Measurements from ENCODE around the gene ABHD8. TPM values are rescaled to one million over a fixed set of nuclear protein-coding genes. Genes with fewer than 3 reads are reported as not detected.

Gene ABHD8
- total and polyA plus RNA-seq, 2 donors (not counting 1 experiment from before 2014, with no cell fraction given), result 3.9 to 16.8 TPM

GRCh38 chr19:17336872-17337674 is 33.8 kb upstream of the ABHD8 start, which contains the start of gene GTPBP3:
GTPBP3 (plus strand) TSS chr19:17337553; CDS start chr19:17337612, 59 bp downstream.
- Histone ChIP-seq H3K9me3 (ENCODE audit: control insufficient read depth, insufficient read depth, low read depth, low read length) (no peaks in the 10 kb centered on the region), H2AFZ (ENCODE audit: low read length) (peak within 1 kb of the TSS; percentile 77), H3K27ac (ENCODE audit: insufficient read depth, low read length) (peak within 1 kb of the TSS; percentile 79), H3K4me1 (ENCODE audit: control insufficient read depth, extremely low read depth, insufficient read depth, low read length) (peaks cover 3% of the 10 kb centered on the region), H3K9ac (ENCODE audit: insufficient read depth, low read length) (peak within 1 kb of the TSS; percentile 57), H3K27me3 (ENCODE audit: control insufficient read depth, insufficient read depth, low read length) (no peaks in the 10 kb centered on the region), H4K20me1 (ENCODE audit: control insufficient read depth, extremely low read depth, insufficient read depth, low read length) (no peaks in the 10 kb centered on the region), H3K4me2 (ENCODE audit: extremely low read depth, insufficient read depth, low read length) (peak within 1 kb of the TSS; percentile 82), H3K4me3 (replicated peaks in 1 of 4; ENCODE audit: control extremely low read depth in 1 of 4, insufficient read depth in 1 of 4, low read depth in 3 of 4, low read length in 4 of 4) (peak within 1 kb of the TSS; percentile 82 to 98 (median 88)), H3K36me3 (ENCODE audit: control insufficient read depth, insufficient read depth, low read length) (peaks cover 3% of the 10 kb centered on the region), H3K79me2 (ENCODE audit: control insufficient read depth, insufficient read depth, low read length) (no peaks in the 10 kb centered on the region)
- TF ChIP-seq CTCF (conservative IDR thresholded peaks at IDR 0.05 in 1 of 2, IDR thresholded peaks at IDR 0.05 in 1 of 2; ENCODE audit: low read depth in 1 of 2, low read length in 2 of 2), result no peak
- peak; percentile 98 for DNase-seq (ENCODE audit: low read depth in 2 of 2)

GRCh38 chr19:17335575-17335974 is 32.4 kb upstream of the ABHD8 start:
- DNase-seq (ENCODE audit: low read depth in 2 of 2), result no peak
- TF ChIP-seq CTCF (conservative IDR thresholded peaks at IDR 0.05 in 1 of 2, IDR thresholded peaks at IDR 0.05 in 1 of 2; ENCODE audit: low read depth in 1 of 2, low read length in 2 of 2) (no peak), EZH2 (IDR thresholded peaks at IDR 0.05; ENCODE audit: low read length, missing control alignments) (no peak)
- Histone ChIP-seq H3K4me3 (replicated peaks in 1 of 4; ENCODE audit: control extremely low read depth in 1 of 4, insufficient read depth in 1 of 4, low read depth in 3 of 4, low read length in 4 of 4) (peak overlapping the region in 1 of 4 experiments; percentile 80), H3K27ac (ENCODE audit: insufficient read depth, low read length) (no peak overlapping the region), H3K79me2 (ENCODE audit: control insufficient read depth, insufficient read depth, low read length) (no peaks in the 10 kb centered on the region), H3K4me1 (ENCODE audit: control insufficient read depth, extremely low read depth, insufficient read depth, low read length) (peaks cover 3% of the 10 kb centered on the region), H3K36me3 (ENCODE audit: control insufficient read depth, insufficient read depth, low read length) (no peaks in the 10 kb centered on the region), H3K4me2 (ENCODE audit: extremely low read depth, insufficient read depth, low read length) (no peak overlapping the region), H3K9ac (ENCODE audit: insufficient read depth, low read length) (no peak overlapping the region), H3K27me3 (ENCODE audit: control insufficient read depth, insufficient read depth, low read length) (no peaks in the 10 kb centered on the region), H4K20me1 (ENCODE audit: control insufficient read depth, extremely low read depth, insufficient read depth, low read length) (no peaks in the 10 kb centered on the region), H2AFZ (ENCODE audit: low read length) (no peak overlapping the region), H3K9me3 (ENCODE audit: control insufficient read depth, insufficient read depth, low read depth, low read length) (no peaks in the 10 kb centered on the region)

GRCh38 chr19:17334414-17335409 is 31.5 kb upstream of the ABHD8 start, which contains the start of gene ANO8:
ANO8 (minus strand) TSS chr19:17334855; CDS start chr19:17334670, 185 bp downstream.
- H3K36me3 ChIP-seq (ENCODE audit: control insufficient read depth, insufficient read depth, low read length), result no peaks in the 10 kb centered on the region
- H2AFZ ChIP-seq (ENCODE audit: low read length), result peak within 1 kb of the TSS; percentile 81
- no peak for TF ChIP-seq CTCF (conservative IDR thresholded peaks at IDR 0.05 in 1 of 2, IDR thresholded peaks at IDR 0.05 in 1 of 2; ENCODE audit: low read depth in 1 of 2, low read length in 2 of 2)
- TF ChIP-seq EZH2 (IDR thresholded peaks at IDR 0.05; ENCODE audit: low read length, missing control alignments), result no peak
- H3K9ac ChIP-seq (ENCODE audit: insufficient read depth, low read length), result peak within 1 kb of the TSS; percentile 62
- peak within 1 kb of the TSS; percentile 45 for H3K27ac ChIP-seq (ENCODE audit: insufficient read depth, low read length)
- H3K4me3 ChIP-seq (replicated peaks in 1 of 4; ENCODE audit: control extremely low read depth in 1 of 4, insufficient read depth in 1 of 4, low read depth in 3 of 4, low read length in 4 of 4), result peak within 1 kb of the TSS; percentile 52 to 80 (median 60)
- H3K4me2 ChIP-seq (ENCODE audit: extremely low read depth, insufficient read depth, low read length), result peak within 1 kb of the TSS; percentile 74
- H4K20me1 ChIP-seq (ENCODE audit: control insufficient read depth, extremely low read depth, insufficient read depth, low read length), result no peaks in the 10 kb centered on the region
- DNase-seq (ENCODE audit: low read depth in 2 of 2), result peak; percentile 99 to 100
- H3K79me2 ChIP-seq (ENCODE audit: control insufficient read depth, insufficient read depth, low read length), result no peaks in the 10 kb centered on the region
- no peaks in the 10 kb centered on the region for H3K27me3 ChIP-seq (ENCODE audit: control insufficient read depth, insufficient read depth, low read length)
- H3K4me1 ChIP-seq (ENCODE audit: control insufficient read depth, extremely low read depth, insufficient read depth, low read length), result peaks cover 3% of the 10 kb centered on the region
- H3K9me3 ChIP-seq (ENCODE audit: control insufficient read depth, insufficient read depth, low read depth, low read length), result no peaks in the 10 kb centered on the region
